ENCODE results near the gene SHB. TPM values are rescaled to one million over a fixed set of nuclear protein-coding genes. Genes with fewer than 3 reads are reported as not detected.

Gene SHB
- total RNA-seq, 1 donor = 19.9 TPM

GRCh38 chr9:37950561-37950960, 118.5 kb downstream of the SHB start:
- H3K4me3 ChIP-seq (ENCODE audit: low read depth, low read length) = no peak overlapping the region
- DNase-seq (ENCODE audit: low read depth) = no peak
- TF ChIP-seq CTCF (IDR thresholded peaks at IDR 0.05; ENCODE audit: insufficient read depth, low read depth, low read length) = no peak

- TF ChIP-seq CTCF (IDR thresholded peaks at IDR 0.05; ENCODE audit: insufficient read depth, low read depth, low read length) = no peak
- no peak for DNase-seq (ENCODE audit: low read depth)
- no peak overlapping the region for H3K4me3 ChIP-seq (ENCODE audit: low read depth, low read length)
Observed at GRCh38 chr9:37949576-37949975, 119.5 kb downstream of the SHB start.

- no peak for TF ChIP-seq CTCF (IDR thresholded peaks at IDR 0.05; ENCODE audit: insufficient read depth, low read depth, low read length)
- H3K4me3 ChIP-seq (ENCODE audit: low read depth, low read length) = no peak overlapping the region
- DNase-seq (ENCODE audit: low read depth) = no peak
Observed at GRCh38 chr9:37948417-37948980, 120.5 kb downstream of the SHB start.

GRCh38 chr9:37947977-37948376, 121.0 kb downstream of the SHB start:
- no peak overlapping the region for H3K4me3 ChIP-seq (ENCODE audit: low read depth, low read length)
- TF ChIP-seq CTCF (IDR thresholded peaks at IDR 0.05; ENCODE audit: insufficient read depth, low read depth, low read length) = no peak
- no peak for DNase-seq (ENCODE audit: low read depth)

DNA sequence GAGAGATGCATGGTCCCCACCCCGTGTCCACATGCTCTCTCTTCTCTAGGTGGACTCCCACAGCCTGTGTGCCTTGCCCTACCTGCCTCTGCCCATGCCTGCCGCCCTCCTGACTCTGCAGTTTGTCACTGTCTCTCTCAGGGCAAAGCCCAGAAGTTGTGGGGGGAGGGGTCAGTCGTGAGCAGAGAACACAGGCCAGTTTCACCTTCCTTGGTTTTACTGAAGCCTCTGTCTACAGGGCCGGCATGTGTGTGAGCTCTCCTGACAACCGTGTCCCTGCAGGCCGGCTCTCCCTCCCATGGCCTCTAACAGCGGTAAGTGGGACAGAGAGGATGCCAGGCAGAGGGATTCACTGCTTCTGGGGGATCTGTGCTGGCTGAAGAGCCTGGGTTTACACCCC, 121.6 kb downstream of the SHB start:
- no peak for DNase-seq (ENCODE audit: low read depth)
- TF ChIP-seq CTCF (IDR thresholded peaks at IDR 0.05; ENCODE audit: insufficient read depth, low read depth, low read length) = no peak
- H3K4me3 ChIP-seq (ENCODE audit: low read depth, low read length) = no peak overlapping the region

GRCh38 chr9:37946971-37947370, 122.1 kb downstream of the SHB start:
- H3K4me3 ChIP-seq (ENCODE audit: low read depth, low read length) = no peak overlapping the region
- DNase-seq (ENCODE audit: low read depth) = no peak
- TF ChIP-seq CTCF (IDR thresholded peaks at IDR 0.05; ENCODE audit: insufficient read depth, low read depth, low read length) = no peak

- no peak overlapping the region for H3K4me3 ChIP-seq (ENCODE audit: low read depth, low read length)
- no peak for TF ChIP-seq CTCF (IDR thresholded peaks at IDR 0.05; ENCODE audit: insufficient read depth, low read depth, low read length)
- DNase-seq (ENCODE audit: low read depth) = no peak
Observed at GRCh38 chr9:37946041-37946440, 123.0 kb downstream of the SHB start.
